ENCODE data around the gene HDAC4.
"Not testable (repeated sequence)": the region's sequence is repeated elsewhere in the genome, so short reads cannot be mapped to it uniquely, and the experiment has no call there.

The HDAC4 gene

GRCh38 chr2:239178484-239178883 is 222.3 kb downstream of the HDAC4 start:
- DNase-seq: no peak

- DNase-seq: no peak
These were observed 222.9 kb downstream of the HDAC4 start for GRCh38 chr2:239177908-239178307.

- DNase-seq: no peak
These were observed 223.5 kb downstream of the HDAC4 start for GRCh38 chr2:239177325-239177724.

GRCh38 chr2:239176138-239176803 is 224.5 kb downstream of the HDAC4 start:
- DNase-seq: not testable (repeated sequence)

GRCh38 chr2:239175181-239175580 is 225.6 kb downstream of the HDAC4 start:
- DNase-seq: no peak

- DNase-seq: no peak
These were observed 227.5 kb downstream of the HDAC4 start for GRCh38 chr2:239173301-239173700.

GRCh38 chr2:239171643-239172042 is 229.2 kb downstream of the HDAC4 start:
- no peak for DNase-seq

GRCh38 chr2:239169311-239170048 is 231.3 kb downstream of the HDAC4 start:
- DNase-seq: no peak

- no peak for DNase-seq
These were observed 232.2 kb downstream of the HDAC4 start for GRCh38 chr2:239168575-239168974.

GRCh38 chr2:239167766-239168444 is 232.9 kb downstream of the HDAC4 start:
- DNase-seq: no peak

GRCh38 chr2:239167011-239167673 is 233.7 kb downstream of the HDAC4 start:
- DNase-seq: no peak

- no peak for DNase-seq
These were observed 234.5 kb downstream of the HDAC4 start for GRCh38 chr2:239166201-239166834.

GRCh38 chr2:239165206-239165831 is 235.5 kb downstream of the HDAC4 start:
- no peak for DNase-seq

- no peak for DNase-seq
These were observed 236.4 kb downstream of the HDAC4 start for GRCh38 chr2:239164335-239164871.

GRCh38 chr2:239163688-239164334 is 237.0 kb downstream of the HDAC4 start:
- no peak for DNase-seq

GRCh38 chr2:239162976-239163687 is 237.7 kb downstream of the HDAC4 start:
- no peak for DNase-seq

- no peak for DNase-seq
These were observed 238.5 kb downstream of the HDAC4 start for GRCh38 chr2:239162141-239162821.

- DNase-seq: no peak
These were observed 239.1 kb downstream of the HDAC4 start for GRCh38 chr2:239161711-239162140.

- DNase-seq: no peak
These were observed 240.3 kb downstream of the HDAC4 start for GRCh38 chr2:239160226-239161143.
